HG02623 (cell line): ENCODE results near the gene TTYH3.
A peak's percentile ranks its signal among the peaks of the same experiment; 100 is the strongest.

Source experiments
- ATAC-seq: cut with Tn5 transposase; IDR thresholded peaks from one replicate; pipeline ENCODE4 v1.9.1; 2021; ENCODE audit warnings: moderate library complexity; ENCODE audit not compliant: unreplicated experiment

The TTYH3 gene

GRCh38 chr7:2701832-2702593, 70.2 kb downstream of the TTYH3 start:
- ATAC-seq, result no peak

DNA sequence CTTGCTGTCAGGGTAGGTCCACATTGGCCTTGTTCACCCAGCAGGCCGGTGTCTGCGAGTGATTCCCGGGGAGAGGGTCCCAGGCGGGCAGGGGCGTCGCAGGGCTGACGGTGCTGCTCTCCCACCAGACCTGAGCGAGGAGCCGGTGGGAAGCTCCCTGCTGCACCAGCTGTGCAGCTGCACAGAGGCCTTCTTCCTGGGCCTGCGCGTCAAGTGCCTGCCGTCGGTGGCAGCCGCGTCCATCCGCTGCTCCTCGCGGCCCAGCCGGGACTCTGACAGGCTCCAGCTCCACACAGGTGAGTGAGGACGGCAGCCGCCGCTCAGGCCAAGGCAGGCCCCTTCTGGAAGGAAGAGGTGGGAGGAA, 70.8 kb downstream of the TTYH3 start:
- ATAC-seq, result no peak

- no peak for ATAC-seq
These were observed 73.7 kb downstream of the TTYH3 start for GRCh38 chr7:2705371-2706096.

- no peak for ATAC-seq
These were observed 74.9 kb downstream of the TTYH3 start for GRCh38 chr7:2706685-2707126.

- no peak for ATAC-seq
These were observed 75.7 kb downstream of the TTYH3 start for GRCh38 chr7:2707481-2707880.

DNA sequence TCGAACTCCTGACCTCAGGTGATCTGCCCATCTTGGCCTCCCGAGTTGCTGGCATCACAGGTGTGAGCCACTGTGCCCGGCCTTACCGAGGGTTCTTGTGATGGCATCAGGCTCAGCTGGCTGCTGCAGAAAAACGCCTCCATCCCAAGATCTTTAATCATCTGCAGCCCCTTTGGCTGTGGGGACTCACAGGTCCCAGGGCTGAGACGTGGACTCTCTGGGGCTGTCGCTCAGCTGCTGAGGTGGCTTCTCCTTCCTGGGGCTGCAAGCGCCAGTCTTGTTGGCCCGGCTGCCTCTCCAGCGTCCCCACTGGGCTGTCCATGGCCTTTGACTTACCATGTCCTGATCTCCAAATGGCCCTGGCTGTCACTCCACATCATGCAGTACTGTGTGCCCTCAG, 76.3 kb downstream of the TTYH3 start:
- ATAC-seq, result no peak

GRCh38 chr7:2708547-2709310, 76.9 kb downstream of the TTYH3 start:
- ATAC-seq, result no peak

DNA sequence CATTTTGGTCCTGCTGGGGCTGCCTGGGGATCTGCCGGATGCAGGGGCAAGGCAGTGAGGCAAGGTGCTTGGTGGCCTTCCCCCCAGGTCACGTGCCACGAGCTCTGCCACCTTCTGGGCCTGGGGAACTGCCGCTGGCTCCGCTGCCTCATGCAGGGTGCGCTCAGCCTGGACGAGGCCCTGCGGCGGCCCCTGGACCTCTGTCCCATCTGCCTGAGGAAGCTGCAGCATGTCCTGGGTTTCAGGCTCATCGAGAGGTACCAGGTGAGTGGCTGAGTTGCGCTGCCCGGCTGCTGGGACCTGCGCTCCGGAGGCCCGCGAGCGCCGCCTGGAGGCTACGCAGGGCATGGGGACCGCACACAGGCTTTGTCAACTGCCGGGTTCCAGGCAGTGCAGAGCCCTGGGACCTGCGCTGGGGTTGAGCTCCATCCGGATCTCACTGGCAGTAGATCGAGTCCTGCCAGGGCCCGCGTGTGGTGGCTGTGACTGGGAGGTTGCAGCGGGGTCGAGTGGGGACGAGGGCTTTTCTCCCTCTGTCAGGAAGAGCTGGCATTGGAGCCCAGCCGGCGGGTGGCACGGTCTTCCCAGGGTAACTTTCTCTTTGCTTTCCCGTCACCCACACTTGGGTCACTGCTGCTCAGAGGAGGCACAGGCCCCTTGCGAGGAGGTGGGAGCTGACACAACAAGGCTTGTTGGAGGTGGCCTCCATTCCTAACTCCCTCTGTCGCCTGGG, 77.9 kb downstream of the TTYH3 start:
- ATAC-seq, result peak; percentile 75

DNA sequence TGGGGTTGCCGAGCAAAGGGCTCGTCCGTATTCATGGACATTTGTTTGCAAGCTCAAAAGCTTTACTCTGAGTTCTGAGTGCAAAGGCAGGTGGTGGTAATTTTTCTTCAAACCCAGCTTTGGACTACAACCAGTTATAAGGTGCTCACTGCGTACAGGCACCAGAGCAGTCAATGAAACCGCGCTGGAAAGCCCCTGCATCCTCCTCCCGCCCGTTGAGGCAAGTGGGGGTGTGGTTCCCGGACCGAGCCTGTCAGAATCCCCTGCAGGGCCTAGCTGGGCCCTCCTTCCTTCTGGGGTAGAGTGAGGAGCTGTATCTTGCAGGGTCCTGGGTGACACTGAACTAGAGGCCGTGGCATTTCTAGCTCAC, 78.5 kb downstream of the TTYH3 start:
- ATAC-seq, result peak; percentile 44

- no peak for ATAC-seq
These were observed 79.2 kb downstream of the TTYH3 start for GRCh38 chr7:2710901-2711551.

- no peak for ATAC-seq
These were observed 80.3 kb downstream of the TTYH3 start for GRCh38 chr7:2711895-2712675.

- no peak for ATAC-seq
These were observed 81.6 kb downstream of the TTYH3 start for GRCh38 chr7:2713370-2713769.

- ATAC-seq, result no peak
These were observed 82.2 kb downstream of the TTYH3 start for GRCh38 chr7:2713978-2714377.
